PC-3 (cell line): ENCODE results near the gene RNF11.

Experiments used
- CTCF ChIP-seq: fragments of 300-600 bp; sonication (generic); conservative IDR thresholded peaks from 2 replicates; pipeline ENCODE4 v1.5.1; 2017; ENCODE audit warnings: antibody characterized with exemption, low read depth, mild to moderate bottlenecking, low read length
- EZH2 ChIP-seq: fragments of 300-600 bp; sonication (generic); IDR thresholded peaks from one replicate; pipeline ENCODE4 v1.6.1; 2017; ENCODE audit warnings: antibody characterized with exemption, mild to moderate bottlenecking, low read length; ENCODE audit not compliant: unreplicated experiment
- EZH2phosphoT487 ChIP-seq: fragments of 300-600 bp; sonication (generic); IDR thresholded peaks from 2 replicates; pipeline ENCODE4 v1.6.1; 2018; ENCODE audit warnings: mild to moderate bottlenecking, antibody characterized with exemption, low read length, borderline replicate concordance

DNA sequence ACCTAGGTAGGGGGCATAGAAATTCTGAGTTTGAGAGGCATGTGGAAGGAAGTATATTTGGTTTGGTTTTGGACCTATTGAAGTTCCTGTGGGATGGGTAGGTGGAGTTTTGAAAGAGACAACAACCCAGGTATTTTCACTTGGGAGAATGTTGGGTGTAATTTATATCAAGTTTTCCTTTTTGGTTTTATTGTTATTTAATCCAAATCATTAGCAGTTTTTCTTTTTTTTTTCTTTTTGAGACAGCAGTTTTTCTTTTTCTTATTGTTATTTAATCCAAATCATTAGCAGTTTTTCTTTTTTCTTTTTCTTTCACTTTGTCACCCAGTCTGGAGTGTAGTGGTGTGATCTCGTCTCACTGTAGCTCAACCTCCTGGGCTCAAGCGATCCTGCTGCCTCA lies 30.1 kb downstream of the RNF11 start:
- no peak for TF ChIP-seq CTCF
- no peak for TF ChIP-seq EZH2
- no peak for TF ChIP-seq EZH2phosphoT487
